ENCODE measurements around the gene ARL15.
"Not testable (repeated sequence)": the region's sequence is repeated elsewhere in the genome, so short reads cannot be mapped to it uniquely, and the experiment has no call there.

The ARL15 gene

GRCh38 chr5:53900677-53901076 lies 409.7 kb downstream of the ARL15 start:
- no peak for DNase-seq (ENCODE audit: low read depth in 2 of 2)

- no peak for DNase-seq (ENCODE audit: low read depth in 2 of 2)
Observed at GRCh38 chr5:53895091-53895683, 415.2 kb downstream of the ARL15 start.

- no peak for DNase-seq (ENCODE audit: low read depth in 2 of 2)
Observed at GRCh38 chr5:53893626-53894025, 416.7 kb downstream of the ARL15 start.

GRCh38 chr5:53892224-53892623 lies 418.1 kb downstream of the ARL15 start:
- DNase-seq (ENCODE audit: low read depth in 2 of 2): no peak

GRCh38 chr5:53891159-53891558 lies 419.2 kb downstream of the ARL15 start:
- DNase-seq (ENCODE audit: low read depth in 2 of 2): no peak

- DNase-seq (ENCODE audit: low read depth in 2 of 2): no peak
Observed at GRCh38 chr5:53890490-53890889, 419.9 kb downstream of the ARL15 start.

- no peak for DNase-seq (ENCODE audit: low read depth in 2 of 2)
Observed at GRCh38 chr5:53884844-53885243, 425.5 kb downstream of the ARL15 start.

- DNase-seq (ENCODE audit: low read depth in 2 of 2): no peak
Observed at GRCh38 chr5:53884417-53884816, 426.0 kb downstream of the ARL15 start.

- DNase-seq (ENCODE audit: low read depth in 2 of 2): no peak
Observed at GRCh38 chr5:53882676-53883031, 427.7 kb downstream of the ARL15 start.

GRCh38 chr5:53882006-53882675 lies 428.2 kb downstream of the ARL15 start:
- no peak for DNase-seq (ENCODE audit: low read depth in 2 of 2)

GRCh38 chr5:53879708-53880323 lies 430.6 kb downstream of the ARL15 start:
- DNase-seq (ENCODE audit: low read depth in 2 of 2): no peak

GRCh38 chr5:53878015-53878414 lies 432.4 kb downstream of the ARL15 start:
- DNase-seq (ENCODE audit: low read depth in 2 of 2): no peak

GRCh38 chr5:53877243-53877642 lies 433.1 kb downstream of the ARL15 start:
- DNase-seq (ENCODE audit: low read depth in 2 of 2): no peak

- no peak for DNase-seq (ENCODE audit: low read depth in 2 of 2)
Observed at GRCh38 chr5:53874409-53874808, 436.0 kb downstream of the ARL15 start.

GRCh38 chr5:53873235-53873634 lies 437.1 kb downstream of the ARL15 start:
- no peak for DNase-seq (ENCODE audit: low read depth in 2 of 2)

- no peak for DNase-seq (ENCODE audit: low read depth in 2 of 2)
Observed at GRCh38 chr5:53871775-53872174, 438.6 kb downstream of the ARL15 start.

GRCh38 chr5:53871050-53871449 lies 439.3 kb downstream of the ARL15 start:
- DNase-seq (ENCODE audit: low read depth in 2 of 2): no peak

- DNase-seq (ENCODE audit: low read depth in 2 of 2): no peak
Observed at GRCh38 chr5:53858700-53859456, 451.5 kb downstream of the ARL15 start.

- no peak for DNase-seq (ENCODE audit: low read depth in 2 of 2)
Observed at GRCh38 chr5:53856506-53856905, 453.9 kb downstream of the ARL15 start.

- not testable (repeated sequence) for DNase-seq (ENCODE audit: low read depth in 2 of 2)
Observed at GRCh38 chr5:53836851-53837430, 473.4 kb downstream of the ARL15 start.

- DNase-seq (ENCODE audit: low read depth in 2 of 2): no peak
Observed at GRCh38 chr5:53834500-53834899, 475.9 kb downstream of the ARL15 start.

Data from stimulated activated CD8-positive, alpha-beta memory T cell treated with anti-CD3 and anti-CD28 coated beads, Interleukin-2, amount 100 ng/mL, for 1 hour (primary cell).